SK-N-SH treated with all-trans-retinoic acid at 6 μM for 48 hours (cell line): ENCODE results near the gene DNHD1.

Source experiments
- ATAC-seq: fragments of 200-7000 bp; cut with Tn5 transposase; 3 replicates; pipeline ENCODE4 v1.9.1; 2020; ENCODE audit warnings: mild to moderate bottlenecking, moderate library complexity
- ARNTL ChIP-seq: fragments of 450-650 bp; formaldehyde crosslinking; IDR thresholded peaks from 2 replicates; pipeline ENCODE4 v1.5.0; 2020; ENCODE audit warnings: low read depth, mild to moderate bottlenecking, moderate library complexity, borderline replicate concordance
- BACH2 ChIP-seq: fragments of 250-450 bp; sonication (Bioruptor Pico); IDR thresholded peaks from 2 replicates; pipeline ENCODE4 v1.9.0; 2021; ENCODE audit warnings: mild to moderate bottlenecking, borderline replicate concordance
- CSDC2 ChIP-seq: fragments of 250-450 bp; sonication (Bioruptor Pico); IDR thresholded peaks from 2 replicates; pipeline ENCODE4 v1.5.0; 2020; ENCODE audit warnings: mild to moderate bottlenecking, moderate library complexity
- GLIS3 ChIP-seq: fragments of 250-450 bp; sonication (Bioruptor Pico); IDR thresholded peaks from 2 replicates; pipeline ENCODE4 v1.5.0; 2020; ENCODE audit warnings: mild to moderate bottlenecking, moderate library complexity
- ISL1 ChIP-seq: fragments of 250-450 bp; sonication (Bioruptor Pico); IDR thresholded peaks from 2 replicates; pipeline ENCODE4 v2.1.2; 2022; ENCODE audit warnings: mild to moderate bottlenecking, moderate library complexity
- OSR1 ChIP-seq: fragments of 250-450 bp; sonication (Bioruptor Pico); IDR thresholded peaks from 2 replicates; pipeline ENCODE4 v1.8.0; 2022; ENCODE audit warnings: moderate library complexity, mild to moderate bottlenecking, inconsistent platforms
- RARB ChIP-seq: fragments of 250-450 bp; sonication (Bioruptor Pico); IDR thresholded peaks from 2 replicates; pipeline ENCODE4 v1.8.0; 2021; ENCODE audit warnings: mild to moderate bottlenecking, moderate library complexity
- SNAI2 ChIP-seq: fragments of 250-450 bp; sonication (Bioruptor Pico); IDR thresholded peaks from 2 replicates; pipeline ENCODE4 v1.5.0; 2020; ENCODE audit warnings: mild to moderate bottlenecking, moderate library complexity
- TCF4 ChIP-seq: fragments of 250-450 bp; sonication (Bioruptor Pico); IDR thresholded peaks from 2 replicates; pipeline ENCODE4 v1.8.0; 2021; ENCODE audit warnings: mild to moderate bottlenecking, moderate library complexity, borderline replicate concordance
- TOX ChIP-seq: fragments of 250-450 bp; sonication (Bioruptor Pico); IDR thresholded peaks from 2 replicates; pipeline ENCODE4 v1.8.0; 2021; ENCODE audit warnings: mild to moderate bottlenecking, moderate library complexity, borderline replicate concordance
- ZFP3 ChIP-seq: fragments of 250-450 bp; sonication (Bioruptor Pico); IDR thresholded peaks from 2 replicates; pipeline ENCODE4 v1.5.0; 2020; ENCODE audit warnings: mild to moderate bottlenecking, moderate library complexity
- ZFP30 ChIP-seq: fragments of 450-650 bp; formaldehyde crosslinking; IDR thresholded peaks from 2 replicates; pipeline ENCODE4 v1.5.0; 2022; ENCODE audit warnings: mild to moderate bottlenecking, moderate library complexity
- ZNF70 ChIP-seq: fragments of 450-650 bp; formaldehyde crosslinking; IDR thresholded peaks from 2 replicates; pipeline ENCODE4 v1.5.0; 2020; ENCODE audit warnings: mild to moderate bottlenecking, moderate library complexity
- ZNF8 ChIP-seq: fragments of 450-650 bp; formaldehyde crosslinking; IDR thresholded peaks from 2 replicates; pipeline ENCODE4 v1.5.0; 2020; ENCODE audit warnings: mild to moderate bottlenecking, moderate library complexity
- TF ChIP-seq, protein P1 (sequence below): fragments of 250-450 bp; sonication (Bioruptor Pico); IDR thresholded peaks from 2 replicates; pipeline ENCODE4 v1.5.1; 2020; ENCODE audit warnings: low read depth, mild to moderate bottlenecking, moderate library complexity
- TF ChIP-seq, protein P2 (sequence below): fragments of 250-450 bp; sonication (Bioruptor Pico); IDR thresholded peaks from 2 replicates; pipeline ENCODE4 v1.5.1; 2021; ENCODE audit warnings: mild to moderate bottlenecking, moderate library complexity
- TF ChIP-seq, protein P3 (sequence below): fragments of 250-450 bp; sonication (Bioruptor Pico); IDR thresholded peaks from 2 replicates; pipeline ENCODE4 v1.8.0; 2020; ENCODE audit warnings: mild to moderate bottlenecking, moderate library complexity, borderline replicate concordance
- TF ChIP-seq, protein P4 (sequence below): fragments of 250-450 bp; sonication (Bioruptor Pico); IDR thresholded peaks from 2 replicates; pipeline ENCODE4 v1.8.0; 2021; ENCODE audit warnings: low read depth, mild to moderate bottlenecking, moderate library complexity, borderline replicate concordance

DNHD1 gene

DNA sequence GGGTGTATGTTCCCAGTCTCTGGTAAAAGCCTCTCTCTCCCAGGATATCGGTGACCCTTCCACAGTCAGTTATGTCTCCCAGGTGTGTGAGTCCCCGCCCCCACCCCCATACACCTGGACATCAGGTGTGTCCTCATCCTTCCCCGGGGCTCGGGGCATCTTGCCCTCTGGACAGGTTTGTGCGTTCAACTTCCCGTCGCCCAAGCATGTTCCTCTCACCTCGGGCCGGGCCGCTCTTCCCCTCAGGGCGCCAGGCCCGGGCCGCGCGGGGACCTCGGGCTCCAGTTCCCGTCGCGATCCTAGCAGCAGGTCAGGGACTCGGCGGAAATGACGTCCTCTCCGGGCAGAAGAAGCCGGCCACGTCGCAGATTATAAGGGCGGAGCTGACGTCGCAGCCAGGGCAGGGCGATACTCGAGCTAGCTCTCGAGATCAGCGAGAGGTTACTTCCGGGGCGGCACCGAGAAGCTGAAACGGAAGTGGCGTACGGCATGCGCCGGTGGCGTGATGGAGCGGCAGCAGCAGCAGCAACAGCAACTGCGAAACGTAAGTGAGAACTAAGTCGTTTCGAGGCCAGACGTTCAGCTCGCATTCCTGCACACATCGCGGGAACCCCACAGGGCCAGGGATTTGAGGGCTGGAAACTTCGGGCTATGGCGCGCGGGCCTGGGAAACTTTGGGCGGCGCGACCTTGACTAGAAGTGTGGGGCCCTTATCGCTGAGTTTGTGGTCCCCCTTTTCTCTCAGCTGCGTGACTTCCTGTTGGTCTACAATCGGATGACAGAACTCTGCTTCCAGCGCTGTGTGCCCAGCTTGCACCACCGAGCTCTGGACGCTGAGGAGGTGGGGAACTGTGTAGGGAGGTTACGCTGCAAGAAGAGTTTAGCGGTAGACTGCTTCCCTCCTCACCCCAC lies 15.8 kb upstream of the DNHD1 start, which contains the start of the genes ARFIP2 and TIMM10B:
Gene ARFIP2, minus strand, starts transcription at position 320 of the 912 bp plus-strand sequence. CDS start 910 bp downstream, outside the sequence.
Gene TIMM10B, plus strand, starts transcription at position 490 of the 912 bp plus-strand sequence. Its CDS starts 16 bp downstream, at position 506.
- peak; percentile 98 for ATAC-seq
- TF ChIP-seq, protein P1, sequence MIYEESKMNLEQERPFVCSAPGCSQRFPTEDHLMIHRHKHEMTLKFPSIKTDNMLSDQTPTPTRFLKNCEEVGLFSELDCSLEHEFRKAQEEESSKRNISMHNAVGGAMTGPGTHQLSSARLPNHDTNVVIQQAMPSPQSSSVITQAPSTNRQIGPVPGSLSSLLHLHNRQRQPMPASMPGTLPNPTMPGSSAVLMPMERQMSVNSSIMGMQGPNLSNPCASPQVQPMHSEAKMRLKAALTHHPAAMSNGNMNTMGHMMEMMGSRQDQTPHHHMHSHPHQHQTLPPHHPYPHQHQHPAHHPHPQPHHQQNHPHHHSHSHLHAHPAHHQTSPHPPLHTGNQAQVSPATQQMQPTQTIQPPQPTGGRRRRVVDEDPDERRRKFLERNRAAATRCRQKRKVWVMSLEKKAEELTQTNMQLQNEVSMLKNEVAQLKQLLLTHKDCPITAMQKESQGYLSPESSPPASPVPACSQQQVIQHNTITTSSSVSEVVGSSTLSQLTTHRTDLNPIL (CRISPR knock-in tag) = no peak
- TF ChIP-seq, protein P2, sequence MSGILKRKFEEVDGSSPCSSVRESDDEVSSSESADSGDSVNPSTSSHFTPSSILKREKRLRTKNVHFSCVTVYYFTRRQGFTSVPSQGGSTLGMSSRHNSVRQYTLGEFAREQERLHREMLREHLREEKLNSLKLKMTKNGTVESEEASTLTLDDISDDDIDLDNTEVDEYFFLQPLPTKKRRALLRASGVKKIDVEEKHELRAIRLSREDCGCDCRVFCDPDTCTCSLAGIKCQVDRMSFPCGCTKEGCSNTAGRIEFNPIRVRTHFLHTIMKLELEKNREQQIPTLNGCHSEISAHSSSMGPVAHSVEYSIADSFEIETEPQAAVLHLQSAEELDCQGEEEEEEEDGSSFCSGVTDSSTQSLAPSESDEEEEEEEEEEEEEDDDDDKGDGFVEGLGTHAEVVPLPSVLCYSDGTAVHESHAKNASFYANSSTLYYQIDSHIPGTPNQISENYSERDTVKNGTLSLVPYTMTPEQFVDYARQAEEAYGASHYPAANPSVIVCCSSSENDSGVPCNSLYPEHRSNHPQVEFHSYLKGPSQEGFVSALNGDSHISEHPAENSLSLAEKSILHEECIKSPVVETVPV (CRISPR knock-in tag) = no peak
- TF ChIP-seq ISL1 (CRISPR knock-in tag) = no peak
- TF ChIP-seq RARB = no peak
- no peak for TF ChIP-seq ZNF8 (CRISPR knock-in tag)

DNA sequence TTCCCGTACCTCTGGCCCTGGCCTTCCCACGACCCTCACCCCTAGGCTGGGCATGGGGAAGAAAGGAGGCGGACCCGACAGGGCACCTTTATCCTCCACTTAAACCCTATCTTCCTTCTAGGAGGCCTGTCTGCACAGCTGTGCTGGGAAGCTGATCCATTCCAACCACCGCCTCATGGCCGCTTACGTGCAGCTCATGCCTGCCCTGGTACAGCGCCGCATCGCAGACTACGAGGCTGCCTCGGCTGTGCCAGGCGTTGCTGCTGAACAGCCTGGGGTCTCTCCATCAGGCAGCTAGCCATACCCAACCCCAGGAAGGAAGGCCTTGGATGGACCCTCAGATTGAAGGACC lies 15.2 kb upstream of the DNHD1 start:
- ATAC-seq = peak; percentile 39

DNA sequence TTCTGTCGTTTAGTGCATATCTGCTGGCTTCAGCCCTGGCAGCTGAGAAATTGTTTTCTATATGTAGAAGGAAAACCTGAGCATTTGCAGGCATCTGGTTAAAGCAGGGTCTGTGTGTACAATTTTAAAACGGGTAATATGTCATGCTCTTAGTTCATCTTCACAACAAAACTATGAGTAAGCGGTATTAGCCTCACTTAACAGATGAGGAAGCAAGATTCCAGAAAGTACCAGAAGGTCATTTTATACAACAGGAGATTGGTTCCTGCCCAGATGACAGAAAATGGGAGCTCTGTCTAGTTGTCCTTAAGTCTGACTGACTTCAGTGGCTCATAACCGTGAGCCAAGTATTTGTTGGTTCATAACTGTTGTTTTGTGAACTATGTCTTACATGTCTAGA lies 14.6 kb upstream of the DNHD1 start:
- no peak for ATAC-seq
- TF ChIP-seq RARB (no peak), TOX (CRISPR knock-in tag) (no peak), ARNTL (CRISPR knock-in tag) (no peak), CSDC2 (CRISPR knock-in tag) (no peak), TCF4 (CRISPR knock-in tag) (no peak)
- TF ChIP-seq, protein P1 (CRISPR knock-in tag) = no peak

More for the DNA sequence above, 15.2 kb upstream of the DNHD1 start:
- TF ChIP-seq, protein P1 (CRISPR knock-in tag) = no peak
- TF ChIP-seq ZFP30 = no peak
- TF ChIP-seq OSR1 (CRISPR knock-in tag) = no peak
- TF ChIP-seq BACH2 (CRISPR knock-in tag) = no peak
- TF ChIP-seq, protein P3, sequence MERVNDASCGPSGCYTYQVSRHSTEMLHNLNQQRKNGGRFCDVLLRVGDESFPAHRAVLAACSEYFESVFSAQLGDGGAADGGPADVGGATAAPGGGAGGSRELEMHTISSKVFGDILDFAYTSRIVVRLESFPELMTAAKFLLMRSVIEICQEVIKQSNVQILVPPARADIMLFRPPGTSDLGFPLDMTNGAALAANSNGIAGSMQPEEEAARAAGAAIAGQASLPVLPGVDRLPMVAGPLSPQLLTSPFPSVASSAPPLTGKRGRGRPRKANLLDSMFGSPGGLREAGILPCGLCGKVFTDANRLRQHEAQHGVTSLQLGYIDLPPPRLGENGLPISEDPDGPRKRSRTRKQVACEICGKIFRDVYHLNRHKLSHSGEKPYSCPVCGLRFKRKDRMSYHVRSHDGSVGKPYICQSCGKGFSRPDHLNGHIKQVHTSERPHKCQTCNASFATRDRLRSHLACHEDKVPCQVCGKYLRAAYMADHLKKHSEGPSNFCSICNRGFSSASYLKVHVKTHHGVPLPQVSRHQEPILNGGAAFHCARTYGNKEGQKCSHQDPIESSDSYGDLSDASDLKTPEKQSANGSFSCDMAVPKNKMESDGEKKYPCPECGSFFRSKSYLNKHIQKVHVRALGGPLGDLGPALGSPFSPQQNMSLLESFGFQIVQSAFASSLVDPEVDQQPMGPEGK (CRISPR knock-in tag) = no peak
- no peak for TF ChIP-seq GLIS3 (CRISPR knock-in tag)
- TF ChIP-seq ZFP3 (CRISPR knock-in tag) = no peak
- no peak for TF ChIP-seq TOX (CRISPR knock-in tag)
- no peak for TF ChIP-seq SNAI2 (CRISPR knock-in tag)
- TF ChIP-seq, protein P4, sequence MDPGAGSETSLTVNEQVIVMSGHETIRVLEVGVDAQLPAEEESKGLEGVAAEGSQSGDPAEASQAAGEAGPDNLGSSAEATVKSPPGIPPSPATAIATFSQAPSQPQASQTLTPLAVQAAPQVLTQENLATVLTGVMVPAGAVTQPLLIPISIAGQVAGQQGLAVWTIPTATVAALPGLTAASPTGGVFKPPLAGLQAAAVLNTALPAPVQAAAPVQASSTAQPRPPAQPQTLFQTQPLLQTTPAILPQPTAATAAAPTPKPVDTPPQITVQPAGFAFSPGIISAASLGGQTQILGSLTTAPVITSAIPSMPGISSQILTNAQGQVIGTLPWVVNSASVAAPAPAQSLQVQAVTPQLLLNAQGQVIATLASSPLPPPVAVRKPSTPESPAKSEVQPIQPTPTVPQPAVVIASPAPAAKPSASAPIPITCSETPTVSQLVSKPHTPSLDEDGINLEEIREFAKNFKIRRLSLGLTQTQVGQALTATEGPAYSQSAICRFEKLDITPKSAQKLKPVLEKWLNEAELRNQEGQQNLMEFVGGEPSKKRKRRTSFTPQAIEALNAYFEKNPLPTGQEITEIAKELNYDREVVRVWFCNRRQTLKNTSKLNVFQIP = no peak
- no peak for TF ChIP-seq CSDC2 (CRISPR knock-in tag)
- TF ChIP-seq ZNF70 (CRISPR knock-in tag) = no peak
- TF ChIP-seq TCF4 (CRISPR knock-in tag) = no peak
- TF ChIP-seq, all 23 proteins: peak for 0
